Stimulated activated CD4-positive, alpha-beta T cell treated with anti-CD3 and anti-CD28 coated beads, Interleukin-2, amount 100 ng/mL, for 4 hours (primary cell): ENCODE results near the gene PLEKHO2.
A peak's percentile ranks its signal among the peaks of the same experiment; 100 is the strongest.
"Not testable (repeated sequence)": the region's sequence is repeated elsewhere in the genome, so short reads cannot be mapped to it uniquely, and the experiment has no call there.

Experiments used
- DNase-seq: peaks from one replicate; pipeline ENCODE4 v3.0.0-alpha.2; 2020; ENCODE audit warnings: low read depth

The PLEKHO2 gene

GRCh38 chr15:64841344-64842095 lies at the start of gene PLEKHO2:
TSS of gene PLEKHO2 (plus strand) at chr15:64841915. CDS start at chr15:64842017, 102 bp downstream.
- DNase-seq = peak; percentile 73

- no peak for DNase-seq
These were observed 49.4 kb upstream of the PLEKHO2 start for GRCh38 chr15:64792282-64792681.

- not testable (repeated sequence) for DNase-seq
These were observed 46.4 kb upstream of the PLEKHO2 start for GRCh38 chr15:64795299-64795698.

- DNase-seq = not testable (repeated sequence)
These were observed 45.8 kb upstream of the PLEKHO2 start for GRCh38 chr15:64795921-64796320.

GRCh38 chr15:64798905-64799304 lies 42.8 kb upstream of the PLEKHO2 start:
- not testable (repeated sequence) for DNase-seq

GRCh38 chr15:64800476-64800875 lies 41.2 kb upstream of the PLEKHO2 start:
- no peak for DNase-seq

GRCh38 chr15:64803526-64803925 lies 38.2 kb upstream of the PLEKHO2 start:
- no peak for DNase-seq

- DNase-seq = no peak
These were observed 37.1 kb upstream of the PLEKHO2 start for GRCh38 chr15:64804619-64805018.

- no peak for DNase-seq
These were observed 35.2 kb upstream of the PLEKHO2 start for GRCh38 chr15:64806509-64806908.

GRCh38 chr15:64807051-64807749 lies 34.5 kb upstream of the PLEKHO2 start:
- DNase-seq = no peak

GRCh38 chr15:64807751-64808222 lies 33.9 kb upstream of the PLEKHO2 start:
- no peak for DNase-seq

GRCh38 chr15:64808785-64809453 lies 32.8 kb upstream of the PLEKHO2 start:
- no peak for DNase-seq

- DNase-seq = peak; percentile 47
These were observed 31.8 kb upstream of the PLEKHO2 start for GRCh38 chr15:64809649-64810496.

GRCh38 chr15:64810497-64811326 lies 31.0 kb upstream of the PLEKHO2 start:
- no peak for DNase-seq

- DNase-seq = no peak
These were observed 28.6 kb upstream of the PLEKHO2 start for GRCh38 chr15:64813075-64813474.

GRCh38 chr15:64814283-64814682 lies 27.4 kb upstream of the PLEKHO2 start:
- not testable (repeated sequence) for DNase-seq

GRCh38 chr15:64814965-64815364 lies 26.8 kb upstream of the PLEKHO2 start:
- not testable (repeated sequence) for DNase-seq

GRCh38 chr15:64816452-64816851 lies 25.3 kb upstream of the PLEKHO2 start:
- no peak for DNase-seq

GRCh38 chr15:64824929-64825430 lies 16.7 kb upstream of the PLEKHO2 start:
- DNase-seq = no peak

- peak; percentile 83 for DNase-seq
These were observed 16.1 kb upstream of the PLEKHO2 start, which contains the start of gene PIF1 for GRCh38 chr15:64825431-64826294. TSS of gene PIF1 (minus strand) at chr15:64825647. CDS start at chr15:64824335, 1,312 bp downstream.
